ENCODE data around the gene F10. TPM values are rescaled to one million over a fixed set of nuclear protein-coding genes. Genes with fewer than 3 reads are reported as not detected.

F10 gene
- total RNA-seq, 2 donors from 2014 or later: 25.5 to 31.5 TPM

DNA sequence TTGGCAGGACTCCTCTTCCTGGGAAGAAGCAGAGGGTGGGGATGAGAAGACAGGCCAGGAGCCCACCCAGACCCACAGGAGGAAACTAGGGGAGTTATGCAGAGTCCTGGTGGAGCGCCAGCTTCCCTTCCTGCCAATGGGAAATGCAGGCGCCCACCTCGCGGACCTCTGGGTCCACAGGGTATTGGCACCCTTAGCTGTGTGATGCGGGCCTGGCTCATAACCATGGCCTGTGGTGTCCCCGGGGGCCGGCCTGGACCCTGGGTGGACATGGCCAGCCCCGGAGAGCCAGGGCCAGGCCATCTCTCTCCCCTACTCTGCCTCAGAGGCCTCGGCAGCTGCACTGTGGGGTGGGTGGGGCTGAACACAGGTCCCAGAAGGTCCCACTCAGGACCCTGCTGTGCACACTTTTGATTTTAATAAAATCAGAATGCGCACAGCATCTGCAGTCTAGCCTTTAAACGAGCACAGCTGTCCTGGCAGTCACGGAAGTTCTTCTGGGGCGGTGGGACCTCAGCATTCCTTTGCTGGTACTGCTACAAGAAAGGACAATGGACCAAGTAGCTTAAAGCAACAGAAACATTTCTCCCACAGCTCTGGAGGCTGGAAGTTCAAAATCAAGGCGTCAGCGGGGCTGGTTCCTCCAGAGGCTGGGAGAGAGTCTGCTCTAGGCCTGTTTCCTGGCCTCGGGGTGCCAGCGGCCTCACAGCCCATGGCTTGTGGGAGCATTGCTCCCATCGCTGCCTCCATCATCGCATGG is 1.8 kb downstream of the F10 start:
- no peaks in the 10 kb centered on the region for H3K36me3 ChIP-seq
- DNase-seq (ENCODE audit: low spot score) (no peak), ATAC-seq (ENCODE audit: insufficient number of reproducible peaks, low FRiP score, low read depth) (no peak)
- H3K9me3 ChIP-seq: no peaks in the 10 kb centered on the region
- TF ChIP-seq, protein P1, sequence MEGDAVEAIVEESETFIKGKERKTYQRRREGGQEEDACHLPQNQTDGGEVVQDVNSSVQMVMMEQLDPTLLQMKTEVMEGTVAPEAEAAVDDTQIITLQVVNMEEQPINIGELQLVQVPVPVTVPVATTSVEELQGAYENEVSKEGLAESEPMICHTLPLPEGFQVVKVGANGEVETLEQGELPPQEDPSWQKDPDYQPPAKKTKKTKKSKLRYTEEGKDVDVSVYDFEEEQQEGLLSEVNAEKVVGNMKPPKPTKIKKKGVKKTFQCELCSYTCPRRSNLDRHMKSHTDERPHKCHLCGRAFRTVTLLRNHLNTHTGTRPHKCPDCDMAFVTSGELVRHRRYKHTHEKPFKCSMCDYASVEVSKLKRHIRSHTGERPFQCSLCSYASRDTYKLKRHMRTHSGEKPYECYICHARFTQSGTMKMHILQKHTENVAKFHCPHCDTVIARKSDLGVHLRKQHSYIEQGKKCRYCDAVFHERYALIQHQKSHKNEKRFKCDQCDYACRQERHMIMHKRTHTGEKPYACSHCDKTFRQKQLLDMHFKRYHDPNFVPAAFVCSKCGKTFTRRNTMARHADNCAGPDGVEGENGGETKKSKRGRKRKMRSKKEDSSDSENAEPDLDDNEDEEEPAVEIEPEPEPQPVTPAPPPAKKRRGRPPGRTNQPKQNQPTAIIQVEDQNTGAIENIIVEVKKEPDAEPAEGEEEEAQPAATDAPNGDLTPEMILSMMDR (IDR thresholded peaks at IDR 0.05): no peak
- no peak overlapping the region for H3K27ac ChIP-seq
- no peak overlapping the region for H3K4me3 ChIP-seq
- H3K4me1 ChIP-seq (ENCODE audit: control insufficient read depth in 1 of 2, low read depth in 2 of 2): peaks cover 0 to 19% of the 10 kb centered on the region in 2 donors
- no peaks in the 10 kb centered on the region for H3K27me3 ChIP-seq (replicated peaks; ENCODE audit: insufficient read depth)

DNA sequence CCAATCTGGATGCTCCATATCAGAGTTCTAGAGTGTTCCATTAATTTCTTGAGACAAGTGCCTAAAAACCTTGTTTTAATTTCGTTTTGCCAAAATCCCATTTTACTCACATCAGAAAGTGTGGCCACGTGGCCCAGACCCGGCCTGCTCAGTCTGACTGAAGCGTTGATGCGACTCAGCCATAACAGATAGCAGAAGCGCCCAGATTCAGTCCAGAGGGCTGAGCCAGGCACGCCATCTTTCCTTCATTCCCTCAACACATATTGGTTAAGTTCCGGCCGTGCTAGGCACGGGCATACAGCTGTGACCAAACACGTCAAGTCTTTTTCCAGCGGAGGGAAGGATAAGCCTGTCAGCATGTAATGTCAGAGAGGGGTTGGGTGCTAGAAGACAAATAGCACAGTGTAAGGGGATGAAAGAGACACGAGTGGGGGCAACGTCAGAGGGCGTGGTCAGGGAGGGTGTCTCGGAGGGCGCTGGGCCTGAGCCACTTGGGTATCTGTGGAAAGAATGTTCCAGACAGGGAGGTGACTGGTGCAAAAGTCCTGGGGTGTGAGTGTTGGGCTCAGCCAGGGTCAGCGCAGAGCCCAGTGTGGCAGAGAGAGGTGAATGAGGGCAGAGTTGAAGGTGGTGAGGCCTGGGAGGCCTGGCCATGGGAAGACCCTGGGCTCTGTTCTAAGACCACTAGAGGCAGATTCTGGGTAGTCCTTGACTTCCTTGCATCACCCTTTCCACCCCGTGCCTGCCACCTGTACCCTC is 3.1 kb downstream of the F10 start:
- Histone ChIP-seq H3K4me1 (ENCODE audit: control insufficient read depth in 1 of 2, low read depth in 2 of 2) (peaks cover 0 to 26% of the 10 kb centered on the region in 2 donors), H3K4me3 (no peak overlapping the region), H3K27ac (no peak overlapping the region), H3K9me3 (no peaks in the 10 kb centered on the region), H3K27me3 (replicated peaks; ENCODE audit: insufficient read depth) (no peaks in the 10 kb centered on the region), H3K36me3 (no peaks in the 10 kb centered on the region)
- TF ChIP-seq, protein P1 (IDR thresholded peaks at IDR 0.05): no peak
- ATAC-seq (ENCODE audit: insufficient number of reproducible peaks, low FRiP score, low read depth): no peak
- no peak for DNase-seq (ENCODE audit: low spot score)

DNA sequence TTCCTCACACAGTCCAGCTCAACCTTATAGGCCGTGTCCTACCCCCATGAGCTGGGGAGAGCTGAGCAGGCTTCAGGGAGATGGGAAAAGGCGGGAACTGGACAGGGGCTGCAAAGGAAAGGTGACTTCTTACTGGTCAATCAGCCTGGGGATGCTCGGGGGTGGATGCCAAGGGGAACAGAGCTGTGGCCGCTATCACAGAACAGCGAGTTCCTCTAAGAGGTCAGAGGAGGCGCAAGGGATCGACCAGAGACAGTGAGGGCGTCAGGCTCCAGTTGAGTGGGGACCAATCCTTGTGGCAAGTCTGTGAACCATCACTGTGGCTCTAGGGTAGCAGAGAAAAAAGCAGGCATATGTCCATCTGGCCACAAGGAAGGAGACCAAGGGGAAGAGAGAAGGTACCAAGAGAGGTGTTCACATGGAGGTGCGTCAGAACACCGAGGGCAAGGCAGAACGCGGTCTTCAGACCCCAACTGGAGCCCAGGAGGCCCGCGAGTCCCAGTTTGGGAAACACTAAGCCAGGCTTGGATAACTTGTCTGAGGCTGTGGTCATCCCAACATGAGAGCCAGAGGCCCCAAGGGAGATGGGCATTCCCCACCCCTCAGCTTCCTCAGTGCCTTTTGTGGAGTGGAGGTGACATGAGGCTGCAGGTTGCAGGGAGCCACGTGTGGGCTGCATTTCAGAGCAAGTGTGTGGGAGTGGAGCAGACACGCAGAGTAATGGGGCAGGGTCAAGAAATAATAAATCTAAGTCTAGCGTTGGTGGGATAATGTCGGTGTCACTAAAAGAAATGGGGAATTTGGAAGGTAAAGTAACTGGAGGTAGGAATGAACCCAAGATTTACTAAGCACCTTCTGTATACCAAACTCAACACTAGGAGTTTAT is 3.9 kb downstream of the F10 start:
- TF ChIP-seq, protein P1 (IDR thresholded peaks at IDR 0.05): no peak
- ATAC-seq (ENCODE audit: insufficient number of reproducible peaks, low FRiP score, low read depth): no peak
- no peak for DNase-seq (ENCODE audit: low spot score)

DNA sequence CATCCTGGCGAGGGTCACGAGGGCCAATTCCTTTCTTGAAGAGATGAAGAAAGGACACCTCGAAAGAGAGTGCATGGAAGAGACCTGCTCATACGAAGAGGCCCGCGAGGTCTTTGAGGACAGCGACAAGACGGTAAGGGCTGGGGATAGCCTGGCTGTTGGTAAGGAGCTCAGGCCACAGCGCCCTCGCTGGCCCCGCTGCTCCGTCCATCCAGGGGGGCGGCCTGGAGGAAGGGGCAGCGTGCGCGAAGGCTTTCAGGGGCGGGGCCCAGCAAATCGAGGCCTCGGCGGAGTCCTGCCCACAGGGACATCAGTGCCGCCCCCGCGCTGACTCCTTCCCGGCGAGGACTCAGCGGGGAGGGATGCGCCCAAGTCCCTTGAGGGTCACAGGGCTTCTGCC is 6.9 kb downstream of the F10 start:
- DNase-seq (ENCODE audit: low spot score) (no peak), ATAC-seq (ENCODE audit: insufficient number of reproducible peaks, low FRiP score, low read depth) (no peak)
- peak overlapping the region; percentile 60 for H3K4me3 ChIP-seq
- no peaks in the 10 kb centered on the region for H3K9me3 ChIP-seq
- no peaks in the 10 kb centered on the region for H3K36me3 ChIP-seq
- H3K4me1 ChIP-seq (ENCODE audit: control insufficient read depth in 1 of 2, low read depth in 2 of 2): peaks cover 0 to 7% of the 10 kb centered on the region in 2 donors
- no peaks in the 10 kb centered on the region for H3K27me3 ChIP-seq (replicated peaks; ENCODE audit: insufficient read depth)
- H3K27ac ChIP-seq: no peak overlapping the region
- TF ChIP-seq, protein P1 (IDR thresholded peaks at IDR 0.05): no peak

More for the DNA sequence above, 3.9 kb downstream of the F10 start:
- peaks cover 0 to 26% of the 10 kb centered on the region in 2 donors for H3K4me1 ChIP-seq (ENCODE audit: control insufficient read depth in 1 of 2, low read depth in 2 of 2)
- H3K4me3 ChIP-seq: no peak overlapping the region
- H3K27me3 ChIP-seq (replicated peaks; ENCODE audit: insufficient read depth): no peaks in the 10 kb centered on the region
- H3K36me3 ChIP-seq: no peaks in the 10 kb centered on the region
- no peaks in the 10 kb centered on the region for H3K9me3 ChIP-seq
- H3K27ac ChIP-seq: no peak overlapping the region

Data from thoracic aorta (tissue), 2 donors.